Endothelial cell of umbilical vein (primary cell): ENCODE results near the gene ATG10. TPM values are rescaled to one million over a fixed set of nuclear protein-coding genes. Genes with fewer than 3 reads are reported as not detected.
"Not testable (repeated sequence)": the region's sequence is repeated elsewhere in the genome, so short reads cannot be mapped to it uniquely, and the experiment has no call there.

Source experiments
- BruUV-seq: library from RNA; stranded (reverse); fragments of 400-500 nt; replicated peaks from 2 replicates; lab custom pipeline; 2021; lab: Mats Ljungman, UMichigan
- CTCF ChIA-PET: fragments of 300-600, 350-600 bp; sonication (Branson Sonifier 250); formaldehyde crosslinking; loops from one replicate; lab custom pipeline; 2021; ENCODE audit warnings: antibody characterized with exemption, inconsistent platforms; lab: Charles Lee
- POLR2A ChIA-PET: fragments of 300-600, 350-600 bp; sonication (Branson Sonifier 250); formaldehyde crosslinking; loops from one replicate; lab custom pipeline; 2021; ENCODE audit warnings: antibody characterized with exemption, inconsistent platforms; lab: Charles Lee
- DNase-seq: peaks from one replicate; pipeline ENCODE4 v3.0.0-alpha.2; 2011; ENCODE audit warnings: low read depth, low spot score
- FAIRE-seq: peaks from 2 replicates; lab custom pipeline; 2011; peaks lifted over from hg19 to GRCh38; lab: Jason Lieb, UNC
- H2AFZ ChIP-seq: 2 replicates; pipeline ENCODE4 v1.6.0; 2012; ENCODE audit warnings: low read depth, low read length, control low read depth, inconsistent platforms
- H3K27ac ChIP-seq: 2 replicates; pipeline ENCODE4 v1.5.1; 2011; ENCODE audit warnings: low read depth, mild to moderate bottlenecking, control low read depth, low read length, moderate library complexity; ENCODE audit not compliant: insufficient read depth
- H3K27me3 ChIP-seq, 2 experiments: 2 replicates each; pipeline versions ENCODE4 v1.6.0 to v1.6.1; 2011; ENCODE audit warnings: low read length in 2 of 2, mixed read lengths in 1 of 2; ENCODE audit not compliant: control insufficient read depth in 2 of 2, insufficient read depth in 2 of 2
- H3K36me3 ChIP-seq, 2 experiments: 2 replicates in 1 of 2; 3 replicates in 1 of 2; pipeline ENCODE4 v1.5.1; 2011; ENCODE audit warnings: low read length in 2 of 2, mild to moderate bottlenecking in 1 of 2, moderate library complexity in 1 of 2; ENCODE audit not compliant: control insufficient read depth in 2 of 2, insufficient read depth in 2 of 2; ENCODE audit errors: extremely low read depth in 1 of 2
- H3K4me1 ChIP-seq: 3 replicates; pipeline ENCODE4 v1.5.1; 2011; ENCODE audit warnings: mild to moderate bottlenecking, low read length; ENCODE audit not compliant: control insufficient read depth, insufficient read depth; ENCODE audit errors: extremely low read depth
- H3K4me2 ChIP-seq: 2 replicates; pipeline ENCODE4 v1.6.1; 2011; ENCODE audit warnings: low read length, control low read depth, mixed read lengths; ENCODE audit not compliant: insufficient read depth
- H3K4me3 ChIP-seq, 3 experiments: fragments of 200-600 bp in 1 of 3; sonication (generic), shearing (Covaris generic) in 1 of 3; replicated peaks in 1 of 3; 2 replicates each; pipeline ENCODE4 v1.5.1; 2011 to 2016; ENCODE audit warnings: control low read depth in 3 of 3, low read length in 3 of 3, mild to moderate bottlenecking in 2 of 3, inconsistent platforms in 1 of 3, low read depth in 1 of 3, moderate library complexity in 1 of 3; ENCODE audit not compliant: insufficient read depth in 1 of 3
- H3K79me2 ChIP-seq: 2 replicates; pipeline ENCODE4 v1.6.0; 2012; ENCODE audit warnings: low read length, inconsistent platforms; ENCODE audit not compliant: control insufficient read depth, insufficient read depth
- H3K9ac ChIP-seq: replicated peaks from 2 replicates; pipeline ENCODE3; 2011; ENCODE audit warnings: low read length, control low read depth; ENCODE audit not compliant: insufficient read depth; ENCODE audit errors: extremely low read depth
- H3K9me1 ChIP-seq: replicated peaks from 3 replicates; pipeline ENCODE4 v1.6.0; 2011; ENCODE audit warnings: mild to moderate bottlenecking, low read length; ENCODE audit not compliant: control insufficient read depth, insufficient read depth; ENCODE audit errors: extremely low read depth
- H3K9me3 ChIP-seq: replicated peaks from 2 replicates; pipeline ENCODE4 v1.5.1; 2012; ENCODE audit warnings: low read length, inconsistent platforms; ENCODE audit not compliant: control insufficient read depth, insufficient read depth
- H4K20me1 ChIP-seq: replicated peaks from 2 replicates; pipeline ENCODE3; 2011; ENCODE audit warnings: mild to moderate bottlenecking, low read length; ENCODE audit not compliant: control insufficient read depth, insufficient read depth; ENCODE audit errors: extremely low read depth
- CTCF ChIP-seq, 2 donors: IDR thresholded peaks; 1 replicate in 1 of 2; 2 replicates in 1 of 2; pipeline ENCODE4 v1.5.1; 2011; ENCODE audit warnings: low read length in 2 of 2, mild to moderate bottlenecking in 2 of 2, moderate library complexity in 2 of 2, control low read depth in 1 of 2, inconsistent platforms in 1 of 2, low read depth in 1 of 2; ENCODE audit not compliant: insufficient read depth in 1 of 2; ENCODE audit errors: extremely low read depth in 1 of 2
- EZH2 ChIP-seq: IDR thresholded peaks from 2 replicates; pipeline ENCODE4 v1.6.1; 2012; ENCODE audit warnings: borderline replicate concordance, low read depth, mild to moderate bottlenecking, moderate library complexity, low read length, inconsistent platforms; ENCODE audit not compliant: severe bottlenecking
- FOS ChIP-seq: IDR thresholded peaks from 2 replicates; pipeline ENCODE4 v1.6.1; 2011; ENCODE audit warnings: mild to moderate bottlenecking, low read length, moderate library complexity, borderline replicate concordance; ENCODE audit not compliant: insufficient read depth
- GATA2 ChIP-seq: IDR thresholded peaks from 2 replicates; pipeline ENCODE4 v1.7.0; 2011; ENCODE audit warnings: low read depth, mild to moderate bottlenecking, moderate library complexity, mixed read lengths, low read length; ENCODE audit not compliant: insufficient read length, insufficient read depth
- JUN ChIP-seq: IDR thresholded peaks from 2 replicates; pipeline ENCODE4 v1.6.1; 2011; ENCODE audit warnings: borderline replicate concordance, low read depth; ENCODE audit not compliant: insufficient read length, insufficient read depth
- MAX ChIP-seq: IDR thresholded peaks from 2 replicates; pipeline ENCODE4 v1.6.1; 2011; ENCODE audit not compliant: insufficient read depth, insufficient read length
- MYC ChIP-seq: IDR thresholded peaks from one replicate; pipeline ENCODE4 v1.6.1; 2011; ENCODE audit warnings: mild to moderate bottlenecking, low read depth, low read length
- POLR2A ChIP-seq: IDR thresholded peaks from 2 replicates; pipeline ENCODE4 v1.6.1; 2012; ENCODE audit warnings: low read depth, mild to moderate bottlenecking, control low read depth, low read length
- POLR2AphosphoS5 ChIP-seq: IDR thresholded peaks from 2 replicates; pipeline ENCODE4 v1.6.1; 2012; ENCODE audit warnings: low read depth, mild to moderate bottlenecking, control low read depth, low read length, moderate library complexity; ENCODE audit not compliant: insufficient read depth
- dilution Hi-C: fragments of 300-500 bp; cut with MboI; formaldehyde crosslinking; loops from one replicate; pipeline ENCODE4 v1.15.0; 2019; ENCODE audit warnings: low sequenced_read_pairs; ENCODE audit not compliant: extremely low pct_ligation_motif_present
- intact Hi-C: fragments of 100-400 bp; cut with micrococcal nuclease; formaldehyde crosslinking; loops from one replicate; pipeline ENCODE4 v1.10.0; 2022
- polyA plus RNA-seq, 4 experiments: library from polyadenylated mRNA; depleted of rRNA in 3 of 4; stranded (reverse) in 3 of 4; unstranded in 1 of 4; fragments of >200 nt; gene quantifications; 2 replicates each; pipeline versions ENCODE4 v1.2.1 to v1.2.3, GENCODE V29; 2011 to 2012; ENCODE audit warnings: missing spikeins in 1 of 4
- total RNA-seq: library from RNA; stranded (reverse); gene quantifications from 2 replicates; pipeline ENCODE4 v1.2.3, GENCODE V29; 2021

ATG10 gene
- total and polyA plus RNA-seq, 2 donors (not counting 3 experiments of a cell fraction or from before 2014, with no cell fraction given) = 1.6 to 3.9 TPM

- POLR2A ChIA-PET = no interaction called here
- H3K4me1 ChIP-seq = no peaks in the 10 kb centered on the region
- H3K27ac ChIP-seq = no peak overlapping the region
- no peaks in the 10 kb centered on the region for H3K79me2 ChIP-seq
- H3K27me3 ChIP-seq = no peaks in the 10 kb centered on the region
- DNase-seq (no peak), FAIRE-seq (no peak)
- no TSS peak for BruUV-seq
- no peak overlapping the region for H3K4me2 ChIP-seq
- H3K36me3 ChIP-seq = no peaks in the 10 kb centered on the region
- no peak overlapping the region for H3K4me3 ChIP-seq
- no peak for TF ChIP-seq POLR2AphosphoS5
- TF ChIP-seq JUN = no peak
- no peak for TF ChIP-seq MAX
- no peak for TF ChIP-seq GATA2
- no peak for TF ChIP-seq MYC
- TF ChIP-seq FOS = no peak
- no peak for TF ChIP-seq POLR2A
- no peak for TF ChIP-seq EZH2
- no peak for TF ChIP-seq CTCF (IDR thresholded peaks at IDR 0.05; ENCODE audit: extremely low read depth in 1 of 2, insufficient read depth in 1 of 2, low read depth in 1 of 2, low read length in 2 of 2)
- CTCF ChIA-PET = interaction anchor here (1.5 kb wide), 1 partner anchor 12 kb away, joined by 5 read pairs; no protein-coding TSS in a partner anchor
- intact Hi-C loops (no loop called here), dilution Hi-C loops (no loop called here)
- no peaks in the 10 kb centered on the region for H4K20me1 ChIP-seq
- H2AFZ ChIP-seq = no peak overlapping the region
- H3K9me3 ChIP-seq = no peaks in the 10 kb centered on the region
- no peak overlapping the region for H3K9ac ChIP-seq
- no peaks in the 10 kb centered on the region for H3K9me1 ChIP-seq
These were observed 165.4 kb downstream of the ATG10 start for GRCh38 chr5:82137205-82137604.

GRCh38 chr5:82139837-82140236, 168.0 kb downstream of the ATG10 start:
- H3K79me2 ChIP-seq, H3K27ac ChIP-seq, intact Hi-C loops, DNase-seq, H4K20me1 ChIP-seq, H3K27me3 ChIP-seq, H3K4me1 ChIP-seq, FAIRE-seq, H3K36me3 ChIP-seq, H3K9me3 ChIP-seq, CTCF ChIA-PET, H2AFZ ChIP-seq, dilution Hi-C loops, H3K9ac ChIP-seq, H3K9me1 ChIP-seq, H3K4me2 ChIP-seq, H3K4me3 ChIP-seq, POLR2A ChIA-PET, BruUV-seq: not testable (repeated sequence)
